KOPT-K1 (cell line): ENCODE measurements around the gene ADRM1.

Experiments used
- H3K27ac ChIP-seq: fragments of 200-600 bp; sonication (generic); 2 replicates; pipeline ENCODE4 v1.5.1; 2016; ENCODE audit warnings: antibody characterized with exemption, mild to moderate bottlenecking, low read depth, low read length; ENCODE audit not compliant: poor library complexity, severe bottlenecking
- H3K36me3 ChIP-seq: fragments of 200-600 bp; sonication (generic); 2 replicates; pipeline ENCODE4 v1.5.1; 2017; ENCODE audit warnings: antibody characterized with exemption, mild to moderate bottlenecking, low read length, moderate library complexity; ENCODE audit not compliant: insufficient read depth
- H3K9me3 ChIP-seq: fragments of 200-600 bp; sonication (generic); 2 replicates; pipeline ENCODE4 v1.5.1; 2017; ENCODE audit warnings: antibody characterized with exemption, low read length, mild to moderate bottlenecking; ENCODE audit not compliant: insufficient read depth, poor library complexity, severe bottlenecking

The ADRM1 gene

GRCh38 chr20:62328684-62329388 is 26.0 kb downstream of the ADRM1 start:
- Histone ChIP-seq H3K36me3 (no peaks in the 10 kb centered on the region), H3K9me3 (no peaks in the 10 kb centered on the region), H3K27ac (no peak overlapping the region)

GRCh38 chr20:62329389-62330377 is 26.9 kb downstream of the ADRM1 start:
- Histone ChIP-seq H3K27ac (no peak overlapping the region), H3K36me3 (no peaks in the 10 kb centered on the region), H3K9me3 (no peaks in the 10 kb centered on the region)

GRCh38 chr20:62330576-62331317 is 27.9 kb downstream of the ADRM1 start:
- no peaks in the 10 kb centered on the region for H3K9me3 ChIP-seq
- H3K27ac ChIP-seq = no peak overlapping the region
- no peaks in the 10 kb centered on the region for H3K36me3 ChIP-seq

GRCh38 chr20:62331347-62331746 is 28.6 kb downstream of the ADRM1 start:
- Histone ChIP-seq H3K36me3 (no peaks in the 10 kb centered on the region), H3K27ac (no peak overlapping the region), H3K9me3 (no peaks in the 10 kb centered on the region)

DNA sequence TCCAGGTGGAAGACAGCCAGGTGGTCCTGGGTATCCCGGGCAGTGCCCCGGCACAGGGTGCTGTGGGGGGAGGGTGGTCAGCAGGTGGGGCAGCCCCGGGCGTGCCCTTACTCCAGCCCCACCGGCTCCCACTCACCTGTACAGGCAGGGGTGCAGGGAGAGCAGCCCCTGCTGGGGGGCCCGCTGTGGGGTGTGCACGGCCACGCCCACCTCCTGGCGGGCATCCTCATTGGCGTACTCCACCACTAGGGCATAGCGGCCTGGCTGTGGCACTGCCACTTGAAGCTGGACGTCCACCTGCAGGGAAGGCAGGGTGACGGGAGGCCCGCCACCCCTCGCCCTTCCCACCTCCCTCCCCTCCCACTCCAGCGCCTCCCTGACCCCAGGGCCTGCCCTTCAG is 29.6 kb downstream of the ADRM1 start:
- Histone ChIP-seq H3K9me3 (no peaks in the 10 kb centered on the region), H3K36me3 (no peaks in the 10 kb centered on the region), H3K27ac (no peak overlapping the region)

DNA sequence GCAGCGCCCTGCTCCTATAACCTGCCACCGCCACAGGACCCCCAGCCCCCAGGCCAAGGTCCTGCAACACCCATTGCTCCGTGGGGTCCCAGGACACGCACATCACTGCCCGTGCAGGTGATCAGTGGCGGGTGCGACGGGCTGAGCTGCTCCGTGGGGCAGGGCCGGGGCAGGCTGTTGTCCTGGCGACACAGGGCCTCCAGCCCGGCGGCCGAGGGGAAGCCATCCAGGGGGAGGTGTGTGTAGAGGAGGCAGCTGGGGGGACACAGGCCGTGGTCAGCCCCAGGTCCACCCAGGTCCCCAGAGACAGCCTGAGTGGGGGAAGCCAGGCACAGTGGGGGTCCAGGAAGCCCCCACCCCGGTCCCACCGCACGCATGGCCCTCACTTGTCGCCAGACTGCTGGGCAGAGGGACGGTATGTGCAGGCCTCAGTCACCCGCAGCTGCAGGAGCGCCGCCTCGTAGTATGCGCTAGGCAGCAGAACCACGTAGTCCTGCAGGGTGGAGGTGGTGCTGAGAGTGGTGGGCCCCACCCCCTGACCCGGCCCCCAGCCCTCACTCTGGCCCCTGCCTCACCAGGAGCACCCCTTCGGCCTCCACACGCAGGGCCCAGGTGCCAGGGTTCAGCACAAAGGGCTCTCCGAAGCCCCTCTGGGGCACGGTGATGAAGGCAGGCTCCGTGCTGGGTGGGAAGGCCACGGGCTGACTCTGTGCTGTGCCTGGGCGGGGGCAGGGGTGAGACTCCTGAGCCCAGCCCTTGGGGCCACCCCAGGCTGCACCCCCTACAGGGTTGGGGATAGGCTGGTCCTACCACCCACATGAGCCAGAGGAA is 30.4 kb downstream of the ADRM1 start:
- Histone ChIP-seq H3K36me3 (no peaks in the 10 kb centered on the region), H3K9me3 (no peaks in the 10 kb centered on the region), H3K27ac (no peak overlapping the region)

DNA sequence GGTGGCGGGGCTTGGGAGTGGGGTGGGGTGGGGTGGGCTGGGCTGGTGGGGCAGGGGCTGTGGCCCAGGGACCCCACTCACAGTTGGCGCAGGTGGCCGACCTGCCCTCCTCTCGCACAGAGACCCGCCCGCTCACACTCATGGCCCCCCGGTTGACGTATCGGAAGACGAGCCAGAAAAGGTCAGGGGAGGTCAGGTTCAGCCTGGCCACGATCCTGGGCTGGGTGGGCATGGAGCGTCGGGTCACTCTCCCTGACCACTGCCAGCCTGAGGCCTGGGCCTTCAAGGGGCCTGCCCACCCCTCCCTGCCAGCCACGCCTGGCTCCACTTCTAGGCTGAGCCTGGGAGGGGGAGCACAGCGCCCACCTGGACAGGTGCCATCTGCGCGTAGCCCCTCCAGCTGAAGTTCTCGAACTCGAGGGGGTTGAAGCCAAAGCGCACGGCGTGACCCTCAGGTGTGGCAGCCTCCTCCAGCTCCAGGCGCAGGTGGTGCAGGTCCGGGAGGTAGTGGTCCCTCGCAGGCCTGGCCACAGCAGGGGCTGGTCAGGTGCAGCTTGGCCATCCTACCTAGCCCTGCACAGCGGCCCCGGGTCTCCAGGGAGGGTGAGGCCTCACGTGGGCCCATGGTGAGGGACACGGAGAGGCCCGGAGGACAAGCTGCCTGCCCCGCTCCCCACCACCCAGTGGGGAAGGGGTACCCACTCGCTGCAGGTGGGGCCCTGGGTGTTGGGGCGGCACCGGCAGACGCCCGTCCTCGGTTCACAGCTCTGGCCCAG is 31.2 kb downstream of the ADRM1 start:
- Histone ChIP-seq H3K36me3 (no peaks in the 10 kb centered on the region), H3K27ac (no peak overlapping the region), H3K9me3 (no peaks in the 10 kb centered on the region)

- H3K36me3 ChIP-seq = no peaks in the 10 kb centered on the region
- H3K9me3 ChIP-seq = no peaks in the 10 kb centered on the region
- H3K27ac ChIP-seq = no peak overlapping the region
These were observed 32.1 kb downstream of the ADRM1 start for GRCh38 chr20:62334881-62335280.

GRCh38 chr20:62335532-62335931 is 32.7 kb downstream of the ADRM1 start:
- H3K36me3 ChIP-seq = no peaks in the 10 kb centered on the region

GRCh38 chr20:62336329-62336728 is 33.5 kb downstream of the ADRM1 start:
- H3K36me3 ChIP-seq = no peaks in the 10 kb centered on the region
- H3K27ac ChIP-seq = no peak overlapping the region
- H3K9me3 ChIP-seq = peaks cover 4% of the 10 kb centered on the region

More at GRCh38 chr20:62335532-62335931, 32.7 kb downstream of the ADRM1 start:
- H3K9me3 ChIP-seq = no peaks in the 10 kb centered on the region
- no peak overlapping the region for H3K27ac ChIP-seq

GRCh38 chr20:62336775-62337557 is 34.2 kb downstream of the ADRM1 start:
- H3K36me3 ChIP-seq = no peaks in the 10 kb centered on the region
- H3K9me3 ChIP-seq = peaks cover 5% of the 10 kb centered on the region
- H3K27ac ChIP-seq = no peak overlapping the region

- Histone ChIP-seq H3K9me3 (peaks cover 5% of the 10 kb centered on the region), H3K27ac (no peak overlapping the region), H3K36me3 (no peaks in the 10 kb centered on the region)
These were observed 34.9 kb downstream of the ADRM1 start for GRCh38 chr20:62337558-62338293.

- Histone ChIP-seq H3K36me3 (no peaks in the 10 kb centered on the region), H3K9me3 (peaks cover 5% of the 10 kb centered on the region), H3K27ac (no peak overlapping the region)
These were observed 35.5 kb downstream of the ADRM1 start for GRCh38 chr20:62338294-62338620.
